ENCODE results near the gene MEGF8.

The MEGF8 gene

DNA sequence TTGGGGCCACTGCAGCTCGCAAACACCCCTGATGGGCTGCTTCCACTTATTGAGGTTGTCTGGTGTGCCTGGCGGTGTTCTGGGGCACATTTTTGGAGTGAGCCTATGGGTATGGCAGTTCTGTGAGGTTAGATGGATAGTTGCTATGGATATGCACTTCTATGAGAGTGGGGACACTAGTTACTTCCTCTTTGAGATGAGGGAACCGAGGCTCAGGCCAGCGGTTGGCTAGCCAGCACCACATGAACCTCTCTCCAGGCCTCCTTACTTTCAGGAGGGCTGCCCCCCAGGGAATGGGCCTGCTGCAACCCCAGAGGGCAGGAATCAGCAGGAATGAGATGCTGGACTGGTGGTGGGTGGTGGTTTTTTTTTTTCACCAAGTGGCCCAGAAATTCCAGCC, 37.0 kb upstream of the MEGF8 start:
- Histone ChIP-seq H3K9me2 (replicated peaks; ENCODE audit: insufficient read depth, low read length) (no peaks in the 10 kb centered on the region), H2AFZ (ENCODE audit: low read depth, low read length, severe bottlenecking) (no peak overlapping the region), H3K9me3 (ENCODE audit: insufficient read depth, low read length) (no peaks in the 10 kb centered on the region), H3K4me3 (ENCODE audit: insufficient read depth, low read length, poor library complexity, severe bottlenecking) (no peak overlapping the region), H3K9ac (ENCODE audit: low read length) (no peak overlapping the region), H4K20me1 (ENCODE audit: low read depth, low read length) (no peaks in the 10 kb centered on the region), H3K27ac (ENCODE audit: low read depth, low read length) (no peak overlapping the region), H3K4me2 (ENCODE audit: low read depth, low read length, poor library complexity, severe bottlenecking) (no peak overlapping the region), H3K27me3 (ENCODE audit: low read length) (no peaks in the 10 kb centered on the region), H3K79me2 (ENCODE audit: insufficient read depth, low read length) (peaks cover 15% of the 10 kb centered on the region; the same call in 1 of the 2 replicates), H3K36me3 (ENCODE audit: low read length) (no peaks in the 10 kb centered on the region), H3F3A (ENCODE audit: insufficient read depth) (no peaks in the 10 kb centered on the region)
- TF ChIP-seq EZH2phosphoT487 (conservative IDR thresholded peaks at IDR 0.05; ENCODE audit: low read length), result no peak
- TF ChIP-seq, protein P1, sequence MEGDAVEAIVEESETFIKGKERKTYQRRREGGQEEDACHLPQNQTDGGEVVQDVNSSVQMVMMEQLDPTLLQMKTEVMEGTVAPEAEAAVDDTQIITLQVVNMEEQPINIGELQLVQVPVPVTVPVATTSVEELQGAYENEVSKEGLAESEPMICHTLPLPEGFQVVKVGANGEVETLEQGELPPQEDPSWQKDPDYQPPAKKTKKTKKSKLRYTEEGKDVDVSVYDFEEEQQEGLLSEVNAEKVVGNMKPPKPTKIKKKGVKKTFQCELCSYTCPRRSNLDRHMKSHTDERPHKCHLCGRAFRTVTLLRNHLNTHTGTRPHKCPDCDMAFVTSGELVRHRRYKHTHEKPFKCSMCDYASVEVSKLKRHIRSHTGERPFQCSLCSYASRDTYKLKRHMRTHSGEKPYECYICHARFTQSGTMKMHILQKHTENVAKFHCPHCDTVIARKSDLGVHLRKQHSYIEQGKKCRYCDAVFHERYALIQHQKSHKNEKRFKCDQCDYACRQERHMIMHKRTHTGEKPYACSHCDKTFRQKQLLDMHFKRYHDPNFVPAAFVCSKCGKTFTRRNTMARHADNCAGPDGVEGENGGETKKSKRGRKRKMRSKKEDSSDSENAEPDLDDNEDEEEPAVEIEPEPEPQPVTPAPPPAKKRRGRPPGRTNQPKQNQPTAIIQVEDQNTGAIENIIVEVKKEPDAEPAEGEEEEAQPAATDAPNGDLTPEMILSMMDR (IDR thresholded peaks at IDR 0.05; ENCODE audit: insufficient read depth, low read length, poor library complexity, severe bottlenecking), result no peak

DNA sequence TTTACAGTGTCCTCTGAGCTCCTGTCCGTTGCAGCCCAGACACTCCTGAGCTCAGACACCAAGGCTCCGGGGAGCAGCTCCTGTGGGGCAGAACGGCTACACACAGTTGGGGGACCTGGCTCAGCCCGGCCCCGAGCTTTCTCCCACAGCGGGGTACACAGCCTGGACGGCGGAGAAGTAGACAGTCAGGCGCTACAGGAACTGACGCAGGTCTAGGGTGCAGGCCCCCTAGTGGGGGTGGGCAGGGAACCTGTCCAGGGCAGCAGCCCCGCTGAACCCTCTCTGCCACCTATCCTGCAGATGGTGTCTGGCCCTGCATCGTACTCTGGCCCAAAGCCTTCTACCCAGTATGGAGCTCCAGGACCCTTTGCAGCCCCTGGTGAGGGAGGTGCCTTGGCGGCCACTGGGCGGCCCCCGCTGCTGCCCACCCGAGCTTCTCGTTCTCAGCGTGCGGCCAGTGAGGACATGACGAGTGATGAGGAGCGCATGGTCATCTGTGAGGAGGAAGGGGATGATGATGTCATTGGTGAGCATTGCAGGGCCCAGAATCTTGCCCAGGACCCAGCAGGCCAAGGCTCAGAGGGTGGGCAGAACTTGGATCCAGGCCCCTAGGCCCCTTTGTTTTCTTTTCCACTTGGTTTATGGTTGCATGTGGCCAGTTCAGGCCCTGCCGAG, 36.4 kb upstream of the MEGF8 start:
- Histone ChIP-seq H3F3A (ENCODE audit: insufficient read depth) (no peaks in the 10 kb centered on the region), H4K20me1 (ENCODE audit: low read depth, low read length) (no peaks in the 10 kb centered on the region), H3K79me2 (ENCODE audit: insufficient read depth, low read length) (peaks cover 15% of the 10 kb centered on the region; the same call in 1 of the 2 replicates), H3K4me2 (ENCODE audit: low read depth, low read length, poor library complexity, severe bottlenecking) (no peak overlapping the region), H3K4me3 (ENCODE audit: insufficient read depth, low read length, poor library complexity, severe bottlenecking) (no peak overlapping the region), H3K9me2 (replicated peaks; ENCODE audit: insufficient read depth, low read length) (no peaks in the 10 kb centered on the region), H2AFZ (ENCODE audit: low read depth, low read length, severe bottlenecking) (no peak overlapping the region), H3K9ac (ENCODE audit: low read length) (no peak overlapping the region), H3K27ac (ENCODE audit: low read depth, low read length) (no peak overlapping the region), H3K27me3 (ENCODE audit: low read length) (no peaks in the 10 kb centered on the region), H3K9me3 (ENCODE audit: insufficient read depth, low read length) (no peaks in the 10 kb centered on the region), H3K36me3 (ENCODE audit: low read length) (no peaks in the 10 kb centered on the region)
- TF ChIP-seq, protein P1 (IDR thresholded peaks at IDR 0.05; ENCODE audit: insufficient read depth, low read length, poor library complexity, severe bottlenecking), result no peak
- no peak for TF ChIP-seq EZH2phosphoT487 (conservative IDR thresholded peaks at IDR 0.05; ENCODE audit: low read length)

DNA sequence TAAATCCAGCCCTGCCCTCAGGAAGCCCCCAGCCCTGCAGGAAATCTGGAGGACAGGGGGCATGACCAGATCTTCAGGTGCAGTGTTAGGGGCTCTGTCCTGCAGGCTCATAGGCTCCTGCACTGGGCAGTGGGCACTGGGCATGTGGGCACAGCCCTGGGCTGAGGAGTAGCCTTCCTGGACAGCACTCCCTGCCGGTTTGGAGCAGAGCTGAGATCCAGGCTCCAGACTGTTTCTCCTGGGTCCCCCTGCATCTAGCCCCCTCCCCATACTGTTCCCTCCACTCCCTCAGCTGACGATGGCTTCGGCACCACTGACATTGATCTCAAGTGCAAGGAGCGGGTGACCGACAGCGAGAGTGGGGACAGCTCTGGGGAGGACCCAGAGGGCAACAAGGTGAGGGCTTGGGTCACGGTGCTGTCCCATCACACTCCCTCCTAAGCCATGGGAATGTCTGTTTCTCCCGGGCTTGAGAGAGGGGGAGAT, 35.8 kb upstream of the MEGF8 start:
- Histone ChIP-seq H4K20me1 (ENCODE audit: low read depth, low read length) (no peaks in the 10 kb centered on the region), H3F3A (ENCODE audit: insufficient read depth) (no peaks in the 10 kb centered on the region), H3K27me3 (ENCODE audit: low read length) (no peaks in the 10 kb centered on the region), H3K4me3 (ENCODE audit: insufficient read depth, low read length, poor library complexity, severe bottlenecking) (no peak overlapping the region), H3K27ac (ENCODE audit: low read depth, low read length) (no peak overlapping the region), H3K36me3 (ENCODE audit: low read length) (no peaks in the 10 kb centered on the region), H3K4me2 (ENCODE audit: low read depth, low read length, poor library complexity, severe bottlenecking) (no peak overlapping the region), H3K79me2 (ENCODE audit: insufficient read depth, low read length) (peaks cover 14% of the 10 kb centered on the region; the same call in 1 of the 2 replicates), H3K9me3 (ENCODE audit: insufficient read depth, low read length) (no peaks in the 10 kb centered on the region), H2AFZ (ENCODE audit: low read depth, low read length, severe bottlenecking) (no peak overlapping the region), H3K9me2 (replicated peaks; ENCODE audit: insufficient read depth, low read length) (no peaks in the 10 kb centered on the region), H3K9ac (ENCODE audit: low read length) (no peak overlapping the region)
- TF ChIP-seq EZH2phosphoT487 (conservative IDR thresholded peaks at IDR 0.05; ENCODE audit: low read length), result no peak
- TF ChIP-seq, protein P1 (IDR thresholded peaks at IDR 0.05; ENCODE audit: insufficient read depth, low read length, poor library complexity, severe bottlenecking), result no peak
